ENCODE measurements around the gene OCRL. TPM values are rescaled to one million over a fixed set of nuclear protein-coding genes. Genes with fewer than 3 reads are reported as not detected.

The OCRL gene
- total and polyA plus RNA-seq, 2 experiments from 2014 or later, result 3.9 to 16.5 TPM

- TF ChIP-seq, protein P1, sequence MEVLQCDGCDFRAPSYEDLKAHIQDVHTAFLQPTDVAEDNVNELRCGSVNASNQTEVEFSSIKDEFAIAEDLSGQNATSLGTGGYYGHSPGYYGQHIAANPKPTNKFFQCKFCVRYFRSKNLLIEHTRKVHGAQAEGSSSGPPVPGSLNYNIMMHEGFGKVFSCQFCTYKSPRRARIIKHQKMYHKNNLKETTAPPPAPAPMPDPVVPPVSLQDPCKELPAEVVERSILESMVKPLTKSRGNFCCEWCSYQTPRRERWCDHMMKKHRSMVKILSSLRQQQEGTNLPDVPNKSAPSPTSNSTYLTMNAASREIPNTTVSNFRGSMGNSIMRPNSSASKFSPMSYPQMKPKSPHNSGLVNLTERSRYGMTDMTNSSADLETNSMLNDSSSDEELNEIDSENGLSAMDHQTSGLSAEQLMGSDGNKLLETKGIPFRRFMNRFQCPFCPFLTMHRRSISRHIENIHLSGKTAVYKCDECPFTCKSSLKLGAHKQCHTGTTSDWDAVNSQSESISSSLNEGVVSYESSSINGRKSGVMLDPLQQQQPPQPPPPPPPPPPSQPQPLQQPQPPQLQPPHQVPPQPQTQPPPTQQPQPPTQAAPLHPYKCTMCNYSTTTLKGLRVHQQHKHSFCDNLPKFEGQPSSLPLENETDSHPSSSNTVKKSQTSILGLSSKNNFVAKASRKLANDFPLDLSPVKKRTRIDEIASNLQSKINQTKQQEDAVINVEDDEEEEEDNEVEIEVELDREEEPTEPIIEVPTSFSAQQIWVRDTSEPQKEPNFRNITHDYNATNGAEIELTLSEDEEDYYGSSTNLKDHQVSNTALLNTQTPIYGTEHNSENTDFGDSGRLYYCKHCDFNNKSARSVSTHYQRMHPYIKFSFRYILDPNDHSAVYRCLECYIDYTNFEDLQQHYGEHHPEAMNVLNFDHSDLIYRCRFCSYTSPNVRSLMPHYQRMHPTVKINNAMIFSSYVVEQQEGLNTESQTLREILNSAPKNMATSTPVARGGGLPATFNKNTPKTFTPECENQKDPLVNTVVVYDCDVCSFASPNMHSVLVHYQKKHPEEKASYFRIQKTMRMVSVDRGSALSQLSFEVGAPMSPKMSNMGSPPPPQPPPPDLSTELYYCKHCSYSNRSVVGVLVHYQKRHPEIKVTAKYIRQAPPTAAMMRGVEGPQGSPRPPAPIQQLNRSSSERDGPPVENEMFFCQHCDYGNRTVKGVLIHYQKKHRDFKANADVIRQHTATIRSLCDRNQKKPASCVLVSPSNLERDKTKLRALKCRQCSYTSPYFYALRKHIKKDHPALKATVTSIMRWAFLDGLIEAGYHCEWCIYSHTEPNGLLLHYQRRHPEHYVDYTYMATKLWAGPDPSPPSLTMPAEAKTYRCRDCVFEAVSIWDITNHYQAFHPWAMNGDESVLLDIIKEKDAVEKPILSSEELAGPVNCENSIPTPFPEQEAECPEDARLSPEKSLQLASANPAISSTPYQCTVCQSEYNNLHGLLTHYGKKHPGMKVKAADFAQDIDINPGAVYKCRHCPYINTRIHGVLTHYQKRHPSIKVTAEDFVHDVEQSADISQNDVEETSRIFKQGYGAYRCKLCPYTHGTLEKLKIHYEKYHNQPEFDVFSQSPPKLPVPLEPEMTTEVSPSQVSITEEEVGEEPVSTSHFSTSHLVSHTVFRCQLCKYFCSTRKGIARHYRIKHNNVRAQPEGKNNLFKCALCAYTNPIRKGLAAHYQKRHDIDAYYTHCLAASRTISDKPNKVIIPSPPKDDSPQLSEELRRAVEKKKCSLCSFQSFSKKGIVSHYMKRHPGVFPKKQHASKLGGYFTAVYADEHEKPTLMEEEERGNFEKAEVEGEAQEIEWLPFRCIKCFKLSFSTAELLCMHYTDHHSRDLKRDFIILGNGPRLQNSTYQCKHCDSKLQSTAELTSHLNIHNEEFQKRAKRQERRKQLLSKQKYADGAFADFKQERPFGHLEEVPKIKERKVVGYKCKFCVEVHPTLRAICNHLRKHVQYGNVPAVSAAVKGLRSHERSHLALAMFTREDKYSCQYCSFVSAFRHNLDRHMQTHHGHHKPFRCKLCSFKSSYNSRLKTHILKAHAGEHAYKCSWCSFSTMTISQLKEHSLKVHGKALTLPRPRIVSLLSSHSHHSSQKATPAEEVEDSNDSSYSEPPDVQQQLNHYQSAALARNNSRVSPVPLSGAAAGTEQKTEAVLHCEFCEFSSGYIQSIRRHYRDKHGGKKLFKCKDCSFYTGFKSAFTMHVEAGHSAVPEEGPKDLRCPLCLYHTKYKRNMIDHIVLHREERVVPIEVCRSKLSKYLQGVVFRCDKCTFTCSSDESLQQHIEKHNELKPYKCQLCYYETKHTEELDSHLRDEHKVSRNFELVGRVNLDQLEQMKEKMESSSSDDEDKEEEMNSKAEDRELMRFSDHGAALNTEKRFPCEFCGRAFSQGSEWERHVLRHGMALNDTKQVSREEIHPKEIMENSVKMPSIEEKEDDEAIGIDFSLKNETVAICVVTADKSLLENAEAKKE (CRISPR knock-in tag; IDR thresholded peaks at IDR 0.05), result no peak
- TF ChIP-seq POLR2AphosphoS5 (IDR thresholded peaks at IDR 0.05; ENCODE audit: low read depth) (no peak), STAT1 (IDR thresholded peaks at IDR 0.05; ENCODE audit: unreplicated experiment) (no peak), REST (IDR thresholded peaks at IDR 0.05; ENCODE audit: unreplicated experiment) (no peak)
Observed at GRCh38 chrX:129516402-129516801, 23.7 kb upstream of the OCRL start (continued).

- Mint-ChIP-seq H3K27ac (no peak overlapping the region), H3K4me3 (peak overlapping the region; percentile 27; the same call in 1 of the 3 replicates), H3K36me3 (ENCODE audit: low read depth) (peaks cover 9% of the 10 kb centered on the region; the same call in 2 of the 3 replicates), H3K27me3 (ENCODE audit: insufficient read depth, low read depth, poor library complexity) (no peaks in the 10 kb centered on the region), H3K9me3 (peaks cover 4% of the 10 kb centered on the region), H3K4me1 (peaks cover 10% of the 10 kb centered on the region; the same call in 2 of the 3 replicates)
- no peaks in the 10 kb centered on the region for H3K27me3 ChIP-seq (ENCODE audit: insufficient read depth)
- no peak for TF ChIP-seq EZH2phosphoT487 (IDR thresholded peaks at IDR 0.05; ENCODE audit: unreplicated experiment)
- no peak for TF ChIP-seq CREB1 (CRISPR knock-in tag; IDR thresholded peaks at IDR 0.05; ENCODE audit: low read depth)
- TF ChIP-seq, protein P2, sequence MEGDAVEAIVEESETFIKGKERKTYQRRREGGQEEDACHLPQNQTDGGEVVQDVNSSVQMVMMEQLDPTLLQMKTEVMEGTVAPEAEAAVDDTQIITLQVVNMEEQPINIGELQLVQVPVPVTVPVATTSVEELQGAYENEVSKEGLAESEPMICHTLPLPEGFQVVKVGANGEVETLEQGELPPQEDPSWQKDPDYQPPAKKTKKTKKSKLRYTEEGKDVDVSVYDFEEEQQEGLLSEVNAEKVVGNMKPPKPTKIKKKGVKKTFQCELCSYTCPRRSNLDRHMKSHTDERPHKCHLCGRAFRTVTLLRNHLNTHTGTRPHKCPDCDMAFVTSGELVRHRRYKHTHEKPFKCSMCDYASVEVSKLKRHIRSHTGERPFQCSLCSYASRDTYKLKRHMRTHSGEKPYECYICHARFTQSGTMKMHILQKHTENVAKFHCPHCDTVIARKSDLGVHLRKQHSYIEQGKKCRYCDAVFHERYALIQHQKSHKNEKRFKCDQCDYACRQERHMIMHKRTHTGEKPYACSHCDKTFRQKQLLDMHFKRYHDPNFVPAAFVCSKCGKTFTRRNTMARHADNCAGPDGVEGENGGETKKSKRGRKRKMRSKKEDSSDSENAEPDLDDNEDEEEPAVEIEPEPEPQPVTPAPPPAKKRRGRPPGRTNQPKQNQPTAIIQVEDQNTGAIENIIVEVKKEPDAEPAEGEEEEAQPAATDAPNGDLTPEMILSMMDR (conservative IDR thresholded peaks at IDR 0.05; ENCODE audit: low read depth in 2 of 2), result no peak
- no peak for TF ChIP-seq ZNF114 (CRISPR knock-in tag; IDR thresholded peaks at IDR 0.05)
- no peak for TF ChIP-seq ZNF331 (CRISPR knock-in tag; IDR thresholded peaks at IDR 0.05; ENCODE audit: low read depth)
- H3K4me1 ChIP-seq (ENCODE audit: insufficient read depth), result peaks cover 5% of the 10 kb centered on the region; the same call in 1 of the 2 replicates
- H3F3A ChIP-seq (replicated peaks; ENCODE audit: low read depth), result no peaks in the 10 kb centered on the region
- no peak overlapping the region for H2AFZ ChIP-seq
- DNase-seq (ENCODE audit: low spot score) (no peak), ATAC-seq (no peak)
- H3K27ac ChIP-seq (ENCODE audit: low read depth), result no peak overlapping the region
- no peak overlapping the region for H3K4me3 ChIP-seq
- no peaks in the 10 kb centered on the region for H3K9me2 ChIP-seq (ENCODE audit: insufficient read depth)
- H3K4me2 ChIP-seq, result 0 out of 2 replicates have a peak overlapping the region, but pooled peaks have one; percentile 29
- 0 out of 2 replicates have a peak, but pooled peaks cover 5% of the 10 kb centered on the region for H4K20me1 ChIP-seq (replicated peaks; ENCODE audit: insufficient read depth)
- H3K79me2 ChIP-seq (replicated peaks; ENCODE audit: insufficient read depth), result peaks cover 56% of the 10 kb centered on the region
- H3K36me3 ChIP-seq (ENCODE audit: insufficient read depth), result no peaks in the 10 kb centered on the region
Observed at GRCh38 chrX:129520151-129520550, 19.9 kb upstream of the OCRL start.
